AG04450 (cell line): ENCODE measurements around the gene HPCAL1. TPM values are rescaled to one million over a fixed set of nuclear protein-coding genes. Genes with fewer than 3 reads are reported as not detected.

Source experiments
- CTCF ChIA-PET: fragments of 300-600, 350-600 bp; formaldehyde crosslinking; extraction: SDS; loops from one replicate; lab custom pipeline; 2022; ENCODE audit warnings: antibody characterized with exemption, inconsistent platforms; lab: Charles Lee
- POLR2A ChIA-PET: fragments of 350-600 bp; formaldehyde crosslinking; extraction: SDS; loops from one replicate; lab custom pipeline; 2021; ENCODE audit warnings: antibody characterized with exemption, inconsistent platforms; lab: Yijun Ruan, JAX
- DNase-seq: peaks from one replicate; pipeline ENCODE4 v3.0.0-alpha.2; 2011; ENCODE audit warnings: low read depth, low spot score
- H3K27ac ChIP-seq: one replicate; pipeline ENCODE4 v1.5.1; 2012; ENCODE audit warnings: low read depth, low read length, control low read depth
- H3K27me3 ChIP-seq: one replicate; pipeline ENCODE4 v1.6.0; 2012; ENCODE audit warnings: low read length; ENCODE audit not compliant: control insufficient read depth, insufficient read depth
- H3K4me3 ChIP-seq: 2 replicates; pipeline ENCODE4 v1.5.1; 2011; ENCODE audit warnings: mild to moderate bottlenecking, low read depth, low read length, control low read depth
- H3K9me3 ChIP-seq: 2 replicates; pipeline ENCODE4 v1.5.1; 2012; ENCODE audit warnings: low read length; ENCODE audit not compliant: control insufficient read depth, insufficient read depth
- CTCF ChIP-seq: IDR thresholded peaks from 2 replicates; pipeline ENCODE4 v1.5.1; 2011; ENCODE audit warnings: low read depth, low read length, control low read depth, inconsistent platforms
- polyA plus RNA-seq: library from polyadenylated mRNA; depleted of rRNA; stranded (reverse); fragments of >200 nt; gene quantifications from 2 replicates; pipeline ENCODE4 v1.2.3, GENCODE V29; 2011; rRNA removed
- small RNA-seq: library from RNA; depleted of rRNA; stranded (forward); fragments of <200 nt; gene quantifications from one replicate; pipeline ENCODE3, GENCODE V24; 2012; ENCODE audit warnings: low read depth; ENCODE audit not compliant: insufficient read length

HPCAL1 gene
- polyA plus RNA-seq, 1 experiment = 14.4 TPM

- no peak overlapping the region for H3K4me3 ChIP-seq
- no peak for DNase-seq
- TF ChIP-seq CTCF = no peak
- POLR2A ChIA-PET = no interaction called here
- H3K9me3 ChIP-seq = no peaks in the 10 kb centered on the region; the same call in 1 of the 2 replicates
- CTCF ChIA-PET = interaction anchor here (0.7 kb wide), 1 partner anchor 181 kb away, joined by 10 read pairs; no protein-coding TSS in a partner anchor
- H3K27me3 ChIP-seq = peaks cover 19% of the 10 kb centered on the region
- no peak overlapping the region for H3K27ac ChIP-seq
These were observed 174.2 kb downstream of the HPCAL1 start for GRCh38 chr2:10476723-10477442.

Small RNA genes within 50 kb of the gene (small RNA-seq; reads per million reads assigned to genes)
- not detected for gene RF00432
- not detected for gene RN7SL66P
- 2.2 reads per million for gene SNORA80B

Other genes with a start within 250 kb of the HPCAL1 start
- gene CYS1, start 222.5 kb upstream of the HPCAL1 start, polyA plus RNA-seq = 0.12 and 0.24 TPM in 2 replicates
- gene RRM2, start 180.2 kb upstream of the HPCAL1 start, polyA plus RNA-seq = 13.7 and 21.7 TPM in 2 replicates
- 143 and 168 TPM in 2 replicates for gene ODC1, start 145.4 kb downstream of the HPCAL1 start, polyA plus RNA-seq